HepG2 (cell line): ENCODE data around the gene SEMA4B. TPM values are rescaled to one million over a fixed set of nuclear protein-coding genes. Genes with fewer than 3 reads are reported as not detected.

ENCODE experiments used
- ATAC-seq: fragments of 200-7000 bp; cut with Tn5 transposase; 3 replicates; pipeline ENCODE4 v1.9.1; 2020; ENCODE audit warnings: mild to moderate bottlenecking, moderate library complexity
- BruUV-seq: library from RNA; stranded (reverse); fragments of 400-500 nt; replicated peaks from 2 replicates; lab custom pipeline; 2021; lab: Mats Ljungman, UMichigan
- CTCF ChIA-PET: fragments of 300-600 bp; formaldehyde crosslinking; extraction: SDS; loops from one replicate; lab custom pipeline; 2021; ENCODE audit warnings: low total read pairs, inconsistent platforms, low intra/inter-chr PET ratio; lab: Yijun Ruan, JAX
- POLR2A ChIA-PET: fragments of 350-600 bp; sonication (Branson Sonifier 250); formaldehyde crosslinking; loops from one replicate; lab custom pipeline; 2020; ENCODE audit warnings: antibody characterized with exemption, inconsistent platforms; lab: Yijun Ruan, JAX
- DNase-seq: peaks from one replicate; pipeline ENCODE4 v3.0.0-alpha.2; 2015; ENCODE audit warnings: low spot score
- FAIRE-seq: peaks from 3 replicates; lab custom pipeline; 2011; peaks lifted over from hg19 to GRCh38; lab: Jason Lieb, UNC
- H2AFZ ChIP-seq: one replicate; pipeline ENCODE4 v1.6.1; 2011; ENCODE audit warnings: low read length, inconsistent platforms
- H3K27ac ChIP-seq: fragments of 300-600 bp; 3 replicates; pipeline ENCODE4 v1.8.0; 2011; ENCODE audit warnings: mixed run types, mild to moderate bottlenecking, mixed read lengths, low read length, inconsistent platforms; ENCODE audit not compliant: insufficient read depth; ENCODE audit errors: extremely low read length
- H3K27me3 ChIP-seq, 2 experiments: fragments of 200-600 bp in 1 of 2; 2 replicates in 1 of 2; 3 replicates in 1 of 2; pipeline versions ENCODE4 v1.6.0 to v1.8.0; 2011; ENCODE audit warnings: low read length in 2 of 2, mild to moderate bottlenecking in 2 of 2, moderate library complexity in 2 of 2, inconsistent platforms in 1 of 2; ENCODE audit not compliant: insufficient read depth in 2 of 2, control insufficient read depth in 1 of 2
- H3K36me3 ChIP-seq, 2 experiments: fragments of 200-600 bp in 1 of 2; replicated peaks in 1 of 2; 2 replicates in 1 of 2; 3 replicates in 1 of 2; pipeline versions ENCODE4 v1.5.1 to v1.8.0; 2011; ENCODE audit warnings: low read length in 2 of 2, inconsistent platforms in 1 of 2; ENCODE audit not compliant: insufficient read depth in 2 of 2, control insufficient read depth in 1 of 2
- H3K4me1 ChIP-seq: 2 replicates; pipeline ENCODE4 v1.5.1; 2012; ENCODE audit warnings: low read length, inconsistent platforms; ENCODE audit not compliant: insufficient read depth
- H3K4me2 ChIP-seq: 2 replicates; pipeline ENCODE4 v1.6.0; 2011; ENCODE audit warnings: low read depth, low read length, inconsistent platforms
- H3K4me3 ChIP-seq, 3 experiments: fragments of 200-600 bp in 1 of 3; sonication (generic), shearing (Covaris generic) in 1 of 3; replicated peaks in 1 of 3; 2 replicates each; pipeline ENCODE4 v1.5.1; 2011 to 2016; ENCODE audit warnings: low read length in 3 of 3, inconsistent platforms in 2 of 3, low read depth in 2 of 3, mild to moderate bottlenecking in 2 of 3, control low read depth in 1 of 3, mixed read lengths in 1 of 3; ENCODE audit not compliant: insufficient read depth in 1 of 3
- H3K79me2 ChIP-seq: one replicate; pipeline ENCODE4 v1.6.1; 2011; ENCODE audit warnings: low read length, inconsistent platforms; ENCODE audit not compliant: insufficient read depth
- H3K9ac ChIP-seq: 2 replicates; pipeline ENCODE4 v1.6.0; 2011; ENCODE audit warnings: mild to moderate bottlenecking, low read depth, low read length, inconsistent platforms; ENCODE audit not compliant: insufficient read depth
- H3K9me3 ChIP-seq: 2 replicates; pipeline ENCODE4 v1.5.1; 2012; ENCODE audit warnings: mild to moderate bottlenecking, low read length
- H4K20me1 ChIP-seq: 2 replicates; pipeline ENCODE4 v1.6.0; 2011; ENCODE audit warnings: inconsistent platforms, mild to moderate bottlenecking, low read length, moderate library complexity; ENCODE audit not compliant: insufficient read depth
- ARNT ChIP-seq: fragments of 450-650 bp; IDR thresholded peaks from 2 replicates; pipeline ENCODE4 v1.6.1; 2017
- CBFB ChIP-seq: sonication (generic); formaldehyde crosslinking; IDR thresholded peaks from 2 replicates; pipeline ENCODE4 v1.4.0; 2020; ENCODE audit warnings: missing genetic modification reagents
- CC2D1A ChIP-seq: sonication (generic); formaldehyde crosslinking; IDR thresholded peaks from 2 replicates; pipeline ENCODE4 v1.8.1; 2023; ENCODE audit warnings: mild to moderate bottlenecking, missing genetic modification reagents
- CREB3 ChIP-seq: sonication (generic); formaldehyde crosslinking; IDR thresholded peaks from 2 replicates; pipeline ENCODE4 v1.5.0; 2020; ENCODE audit warnings: missing genetic modification reagents
- KDM5A ChIP-seq: fragments of 200-600 bp; sonication (generic); IDR thresholded peaks from 2 replicates; pipeline ENCODE4 v1.7.0; 2018; ENCODE audit warnings: antibody characterized with exemption, mild to moderate bottlenecking, low read length, borderline replicate concordance
- PCBP1 ChIP-seq: fragments of 200-400 bp; formaldehyde crosslinking; IDR thresholded peaks from 2 replicates; pipeline ENCODE4 v1.6.1; 2017; ENCODE audit warnings: mild to moderate bottlenecking, low read depth, low read length, borderline replicate concordance
- SUZ12 ChIP-seq: fragments of 150-350 bp; IDR thresholded peaks from 2 replicates; pipeline ENCODE4 v1.6.1; 2014; ENCODE audit warnings: low read depth, low read length
- XBP1 ChIP-seq: sonication (generic); formaldehyde crosslinking; IDR thresholded peaks from 2 replicates; pipeline ENCODE4 v1.5.0; 2020; ENCODE audit warnings: missing genetic modification reagents
- ZBTB38 ChIP-seq: sonication (generic); formaldehyde crosslinking; IDR thresholded peaks from 2 replicates; pipeline ENCODE4 v1.5.1; 2020; ENCODE audit warnings: mild to moderate bottlenecking, missing genetic modification reagents
- ZNF124 ChIP-seq: sonication (generic); formaldehyde crosslinking; IDR thresholded peaks from 2 replicates; pipeline ENCODE4 v1.4.0; 2020; ENCODE audit warnings: missing genetic modification reagents
- ZNF225 ChIP-seq: sonication (generic); formaldehyde crosslinking; IDR thresholded peaks from 2 replicates; pipeline ENCODE4 v1.4.0; 2020; ENCODE audit warnings: mild to moderate bottlenecking, missing genetic modification reagents
- ZNF510 ChIP-seq: sonication (generic); formaldehyde crosslinking; IDR thresholded peaks from 2 replicates; pipeline ENCODE4 v1.4.0; 2020; ENCODE audit warnings: low read depth, mild to moderate bottlenecking, missing genetic modification reagents
- WGBS: methylation state at CpG from one replicate; pipeline ENCODE4 v1.1.6; 2017; ENCODE audit warnings: low lambda C conversion rate; 5-methylcytosine and 5-hydroxymethylcytosine counted together
- in situ Hi-C: cut with HindIII; loops from 2 replicates; pipeline ENCODE4 v1.10.0; 2017; ENCODE audit warnings: low pct_unique_long_range_greater_than_20kb; ENCODE audit not compliant: extremely low pct_ligation_motif_present
- intact Hi-C: fragments of 100-400 bp; cut with micrococcal nuclease; formaldehyde crosslinking; loops from one replicate; pipeline ENCODE4 v1.10.0; 2022; ENCODE audit not compliant: unreplicated experiment
- polyA plus RNA-seq, 8 experiments: library from polyadenylated mRNA; depleted of rRNA in 3 of 8; stranded (reverse) in 7 of 8; unstranded in 1 of 8; fragments of >200 nt; fragmentation: Illumina TruSeq in 4 of 8; extraction: Trizol in 4 of 8; gene quantifications; 2 replicates each; pipeline versions ENCODE4 v1.2.1 to v1.2.3, GENCODE V29; 2011 to 2016; ENCODE audit warnings: low read depth in 4 of 8, missing spikeins in 1 of 8, mixed read lengths in 1 of 8; ENCODE audit not compliant: insufficient read depth in 1 of 8
- total RNA-seq, 5 experiments: library from RNA; depleted of rRNA; stranded (reverse); fragments of >200 nt; fragmentation: Illumina TruSeq; extraction: Trizol; gene quantifications; 2 replicates each; pipeline ENCODE4 v1.2.3, GENCODE V29; 2016; ENCODE audit warnings: low read depth in 1 of 5
- TF ChIP-seq, protein P1 (sequence below): sonication (generic); formaldehyde crosslinking; IDR thresholded peaks from 2 replicates; pipeline ENCODE4 v1.9.0; 2021; ENCODE audit warnings: missing genetic modification reagents, mild to moderate bottlenecking, borderline replicate concordance
- TF ChIP-seq, protein P2 (sequence below): sonication (generic); formaldehyde crosslinking; IDR thresholded peaks from 2 replicates; pipeline ENCODE4 v1.5.1; 2020; ENCODE audit warnings: missing genetic modification reagents, mild to moderate bottlenecking, borderline replicate concordance

The SEMA4B gene
- total and polyA plus RNA-seq, 2 of the 13 experiments (the other 11 are each of a cell fraction or from before 2014, with no cell fraction given): 2.1 to 17.0 TPM

- TF ChIP-seq, protein P1, sequence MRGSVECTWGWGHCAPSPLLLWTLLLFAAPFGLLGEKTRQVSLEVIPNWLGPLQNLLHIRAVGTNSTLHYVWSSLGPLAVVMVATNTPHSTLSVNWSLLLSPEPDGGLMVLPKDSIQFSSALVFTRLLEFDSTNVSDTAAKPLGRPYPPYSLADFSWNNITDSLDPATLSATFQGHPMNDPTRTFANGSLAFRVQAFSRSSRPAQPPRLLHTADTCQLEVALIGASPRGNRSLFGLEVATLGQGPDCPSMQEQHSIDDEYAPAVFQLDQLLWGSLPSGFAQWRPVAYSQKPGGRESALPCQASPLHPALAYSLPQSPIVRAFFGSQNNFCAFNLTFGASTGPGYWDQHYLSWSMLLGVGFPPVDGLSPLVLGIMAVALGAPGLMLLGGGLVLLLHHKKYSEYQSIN (CRISPR knock-in tag): no peak
Observed at GRCh38 chr15:90249203-90249863, 48.2 kb downstream of the SEMA4B start, which contains the start of gene TTLL13 (continued).

GRCh38 chr15:90257776-90258175 lies 56.6 kb downstream of the SEMA4B start:
- ChIA-PET CTCF (no interaction called here), POLR2A (interaction anchor here (0.9 kb wide), 1 partner anchor 8 kb away, joined by 4 read pairs; the partner anchor contains the start of gene TTLL13)
- no peak overlapping the region for H3K9ac ChIP-seq
- H3K27ac ChIP-seq: no peak overlapping the region
- H3K27me3 ChIP-seq: no peaks in the 10 kb centered on the region
- ATAC-seq (no peak), FAIRE-seq (no peak), DNase-seq (no peak)
- TF ChIP-seq KDM5A: no peak
- no peak for TF ChIP-seq PCBP1
- no peak for TF ChIP-seq ZBTB38 (CRISPR knock-in tag)
- TF ChIP-seq ZNF510: no peak
- TF ChIP-seq, protein P2, sequence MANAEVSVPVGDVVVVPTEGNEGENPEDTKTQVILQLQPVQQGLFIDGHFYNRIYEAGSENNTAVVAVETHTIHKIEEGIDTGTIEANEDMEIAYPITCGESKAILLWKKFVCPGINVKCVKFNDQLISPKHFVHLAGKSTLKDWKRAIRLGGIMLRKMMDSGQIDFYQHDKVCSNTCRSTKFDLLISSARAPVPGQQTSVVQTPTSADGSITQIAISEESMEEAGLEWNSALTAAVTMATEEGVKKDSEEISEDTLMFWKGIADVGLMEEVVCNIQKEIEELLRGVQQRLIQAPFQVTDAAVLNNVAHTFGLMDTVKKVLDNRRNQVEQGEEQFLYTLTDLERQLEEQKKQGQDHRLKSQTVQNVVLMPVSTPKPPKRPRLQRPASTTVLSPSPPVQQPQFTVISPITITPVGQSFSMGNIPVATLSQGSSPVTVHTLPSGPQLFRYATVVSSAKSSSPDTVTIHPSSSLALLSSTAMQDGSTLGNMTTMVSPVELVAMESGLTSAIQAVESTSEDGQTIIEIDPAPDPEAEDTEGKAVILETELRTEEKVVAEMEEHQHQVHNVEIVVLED (CRISPR knock-in tag): no peak
- TF ChIP-seq ZNF124 (CRISPR knock-in tag): no peak
- TF ChIP-seq ZNF225 (CRISPR knock-in tag): no peak
- no peak for TF ChIP-seq ARNT
- TF ChIP-seq CREB3 (CRISPR knock-in tag): no peak
- TF ChIP-seq CBFB (CRISPR knock-in tag): no peak
- TF ChIP-seq SUZ12: no peak
- TF ChIP-seq XBP1 (CRISPR knock-in tag): no peak
- no peak for TF ChIP-seq CC2D1A (CRISPR knock-in tag)
- in situ Hi-C loops: no loop called here
- BruUV-seq: no TSS peak
- no peak overlapping the region for H3K4me2 ChIP-seq
- no peaks in the 10 kb centered on the region for H3K79me2 ChIP-seq
- intact Hi-C loops: no loop called here
- H3K36me3 ChIP-seq: no peaks in the 10 kb centered on the region
- 63% methylated on average over 3 of the region's 7 CpGs for WGBS
- H2AFZ ChIP-seq: no peak overlapping the region
- H4K20me1 ChIP-seq: no peaks in the 10 kb centered on the region
- no peaks in the 10 kb centered on the region for H3K9me3 ChIP-seq
- H3K4me3 ChIP-seq: no peak overlapping the region
- H3K4me1 ChIP-seq: peaks cover 26% of the 10 kb centered on the region
